ENCODE results near the gene SLC2A14. TPM values are rescaled to one million over a fixed set of nuclear protein-coding genes. Genes with fewer than 3 reads are reported as not detected.
"Not testable (repeated sequence)": the region's sequence is repeated elsewhere in the genome, so short reads cannot be mapped to it uniquely, and the experiment has no call there.

The SLC2A14 gene
- total and polyA plus RNA-seq, 2 donors: 0.25 to 0.32 TPM

- Histone ChIP-seq H3K4me1 (ENCODE audit: insufficient read depth) (no peaks in the 10 kb centered on the region), H3K4me3 (ENCODE audit: low read depth, low read length) (no peak overlapping the region), H3K27ac (ENCODE audit: low read depth) (no peak overlapping the region), H3K36me3 (ENCODE audit: insufficient read depth) (no peaks in the 10 kb centered on the region)
- no peak for DNase-seq (ENCODE audit: extremely low spot score)
- WGBS: 46% methylated on average over 5 of the region's 5 CpGs
Measured at GRCh38 chr12:7835766-7836165, 36.9 kb downstream of the SLC2A14 start.

- DNase-seq (ENCODE audit: extremely low spot score): no peak
Measured at GRCh38 chr12:7835116-7835515, 37.6 kb downstream of the SLC2A14 start.

GRCh38 chr12:7834701-7835100, 38.0 kb downstream of the SLC2A14 start:
- 67% methylated on average over 1 of the region's 1 CpG for WGBS
- no peak overlapping the region for H3K4me3 ChIP-seq (ENCODE audit: low read depth, low read length)
- no peak overlapping the region for H3K27ac ChIP-seq (ENCODE audit: low read depth)
- no peaks in the 10 kb centered on the region for H3K36me3 ChIP-seq (ENCODE audit: insufficient read depth)
- H3K4me1 ChIP-seq (ENCODE audit: insufficient read depth): no peaks in the 10 kb centered on the region
- DNase-seq (ENCODE audit: extremely low spot score): no peak

More at GRCh38 chr12:7835116-7835515, 37.6 kb downstream of the SLC2A14 start:
- H3K36me3 ChIP-seq (ENCODE audit: insufficient read depth): no peaks in the 10 kb centered on the region
- H3K4me3 ChIP-seq (ENCODE audit: low read depth, low read length): no peak overlapping the region
- H3K27ac ChIP-seq (ENCODE audit: low read depth): no peak overlapping the region
- H3K4me1 ChIP-seq (ENCODE audit: insufficient read depth): no peaks in the 10 kb centered on the region
- WGBS: 74% methylated on average over 9 of the region's 9 CpGs

GRCh38 chr12:7833831-7834230, 38.9 kb downstream of the SLC2A14 start:
- Histone ChIP-seq H3K4me3 (ENCODE audit: low read depth, low read length) (no peak overlapping the region), H3K27ac (ENCODE audit: low read depth) (no peak overlapping the region), H3K36me3 (ENCODE audit: insufficient read depth) (no peaks in the 10 kb centered on the region), H3K4me1 (ENCODE audit: insufficient read depth) (no peaks in the 10 kb centered on the region)
- no peak for DNase-seq (ENCODE audit: extremely low spot score)
- 89% methylated on average over 4 of the region's 4 CpGs for whole genome bisulfite sequencing

GRCh38 chr12:7833201-7833600, 39.5 kb downstream of the SLC2A14 start:
- not testable (repeated sequence) for H3K4me3 ChIP-seq (ENCODE audit: low read depth, low read length); DNase-seq (ENCODE audit: extremely low spot score); H3K4me1 ChIP-seq (ENCODE audit: insufficient read depth); H3K36me3 ChIP-seq (ENCODE audit: insufficient read depth); H3K27ac ChIP-seq (ENCODE audit: low read depth)
- 71% methylated on average over 6 of the region's 6 CpGs for WGBS

GRCh38 chr12:7832059-7832696, 40.5 kb downstream of the SLC2A14 start:
- H3K4me1 ChIP-seq (ENCODE audit: insufficient read depth): no peaks in the 10 kb centered on the region
- DNase-seq (ENCODE audit: extremely low spot score): no peak
- H3K36me3 ChIP-seq (ENCODE audit: insufficient read depth): no peaks in the 10 kb centered on the region
- H3K27ac ChIP-seq (ENCODE audit: low read depth): no peak overlapping the region
- 66% methylated on average over 6 of the region's 6 CpGs for WGBS
- no peak overlapping the region for H3K4me3 ChIP-seq (ENCODE audit: low read depth, low read length)

- not testable (repeated sequence) for H3K27ac ChIP-seq (ENCODE audit: low read depth); H3K4me1 ChIP-seq (ENCODE audit: insufficient read depth); H3K4me3 ChIP-seq (ENCODE audit: low read depth, low read length); DNase-seq (ENCODE audit: extremely low spot score); H3K36me3 ChIP-seq (ENCODE audit: insufficient read depth)
- WGBS: 92% methylated on average over 4 of the region's 4 CpGs
Measured at GRCh38 chr12:7829737-7830136, 43.0 kb downstream of the SLC2A14 start.

- 47% methylated on average over 4 of the region's 4 CpGs for WGBS
- not testable (repeated sequence) for H3K36me3 ChIP-seq (ENCODE audit: insufficient read depth); DNase-seq (ENCODE audit: extremely low spot score); H3K4me3 ChIP-seq (ENCODE audit: low read depth, low read length); H3K27ac ChIP-seq (ENCODE audit: low read depth); H3K4me1 ChIP-seq (ENCODE audit: insufficient read depth)
Measured at GRCh38 chr12:7825754-7826153, 47.0 kb downstream of the SLC2A14 start.

- H3K27ac ChIP-seq (ENCODE audit: low read depth): no peak overlapping the region
- WGBS: 8% methylated on average over 2 of the region's 2 CpGs
- H3K4me3 ChIP-seq (ENCODE audit: low read depth, low read length): no peak overlapping the region
- peak; percentile 32 for DNase-seq (ENCODE audit: extremely low spot score)
- H3K36me3 ChIP-seq (ENCODE audit: insufficient read depth): no peaks in the 10 kb centered on the region
- H3K4me1 ChIP-seq (ENCODE audit: insufficient read depth): no peaks in the 10 kb centered on the region
Measured at GRCh38 chr12:7806863-7807487, 65.7 kb downstream of the SLC2A14 start.

- H3K27ac ChIP-seq (ENCODE audit: low read depth); H3K4me1 ChIP-seq (ENCODE audit: insufficient read depth); DNase-seq (ENCODE audit: extremely low spot score); H3K36me3 ChIP-seq (ENCODE audit: insufficient read depth); H3K4me3 ChIP-seq (ENCODE audit: low read depth, low read length): not testable (repeated sequence)
- WGBS: 35% methylated on average over 6 of the region's 6 CpGs
Measured at GRCh38 chr12:7806319-7806718, 66.4 kb downstream of the SLC2A14 start.

- H3K4me3 ChIP-seq (ENCODE audit: low read depth, low read length): no peak overlapping the region
- no peaks in the 10 kb centered on the region for H3K36me3 ChIP-seq (ENCODE audit: insufficient read depth)
- no peaks in the 10 kb centered on the region for H3K4me1 ChIP-seq (ENCODE audit: insufficient read depth)
- 51% methylated on average over 4 of the region's 4 CpGs for WGBS
- no peak for DNase-seq (ENCODE audit: extremely low spot score)
- no peak overlapping the region for H3K27ac ChIP-seq (ENCODE audit: low read depth)
Measured at GRCh38 chr12:7801460-7801859, 71.3 kb downstream of the SLC2A14 start.

- H3K27ac ChIP-seq (ENCODE audit: low read depth); H3K4me3 ChIP-seq (ENCODE audit: low read depth, low read length); H3K36me3 ChIP-seq (ENCODE audit: insufficient read depth); DNase-seq (ENCODE audit: extremely low spot score); H3K4me1 ChIP-seq (ENCODE audit: insufficient read depth): not testable (repeated sequence)
- WGBS: 65% methylated on average over 1 of the region's 4 CpGs
Measured at GRCh38 chr12:7798750-7799308, 73.9 kb downstream of the SLC2A14 start.

- Histone ChIP-seq H3K4me3 (ENCODE audit: low read depth, low read length) (no peak overlapping the region), H3K36me3 (ENCODE audit: insufficient read depth) (no peaks in the 10 kb centered on the region), H3K27ac (ENCODE audit: low read depth) (no peak overlapping the region), H3K4me1 (ENCODE audit: insufficient read depth) (no peaks in the 10 kb centered on the region)
- 58% methylated on average over 12 of the region's 12 CpGs for WGBS
- no peak for DNase-seq (ENCODE audit: extremely low spot score)
Measured at GRCh38 chr12:7797698-7798398, 74.9 kb downstream of the SLC2A14 start.

GRCh38 chr12:7797269-7797668, 75.4 kb downstream of the SLC2A14 start:
- H3K4me3 ChIP-seq (ENCODE audit: low read depth, low read length); H3K36me3 ChIP-seq (ENCODE audit: insufficient read depth); H3K27ac ChIP-seq (ENCODE audit: low read depth); H3K4me1 ChIP-seq (ENCODE audit: insufficient read depth); DNase-seq (ENCODE audit: extremely low spot score): not testable (repeated sequence)
- 71% methylated on average over 7 of the region's 7 CpGs for WGBS
